HUDEP-2 (cell line): ENCODE data around the gene PAX7.

Experiments
- DNase-seq, 76 experiments: peaks; one replicate each; lab custom pipeline; 2025; ENCODE audit not compliant: unreplicated experiment in 76 of 76; lab: John Stamatoyannopoulos, UW

The PAX7 gene

GRCh38 chr1:18657506-18658201, 27.0 kb downstream of the PAX7 start:
- no peak for DNase-seq

GRCh38 chr1:18658831-18659230, 28.2 kb downstream of the PAX7 start:
- DNase-seq, result no peak

GRCh38 chr1:18661404-18662285, 31.0 kb downstream of the PAX7 start:
- DNase-seq, result no peak

- DNase-seq, result no peak
These were observed 31.6 kb downstream of the PAX7 start for GRCh38 chr1:18662286-18662639.

GRCh38 chr1:18666317-18666920, 35.8 kb downstream of the PAX7 start:
- no peak for DNase-seq

- no peak for DNase-seq
These were observed 36.7 kb downstream of the PAX7 start for GRCh38 chr1:18667333-18667732.

- DNase-seq, result no peak
These were observed 37.4 kb downstream of the PAX7 start for GRCh38 chr1:18668046-18668445.

GRCh38 chr1:18668750-18669404, 38.2 kb downstream of the PAX7 start:
- DNase-seq, result no peak

GRCh38 chr1:18670121-18670867, 39.6 kb downstream of the PAX7 start:
- no peak for DNase-seq

- DNase-seq, result no peak
These were observed 40.2 kb downstream of the PAX7 start for GRCh38 chr1:18670868-18671225.

- DNase-seq, result peak in 1 of 76 experiments; percentile 5
These were observed 43.3 kb downstream of the PAX7 start for GRCh38 chr1:18673976-18674375.

- DNase-seq, result no peak
These were observed 45.7 kb downstream of the PAX7 start for GRCh38 chr1:18676332-18676781.

GRCh38 chr1:18681423-18681835, 50.8 kb downstream of the PAX7 start:
- DNase-seq, result peak in 27 of 76 experiments; percentile 1 to 61 (median 23)

- no peak for DNase-seq
These were observed 51.7 kb downstream of the PAX7 start for GRCh38 chr1:18682375-18682774.

- no peak for DNase-seq
These were observed 53.7 kb downstream of the PAX7 start for GRCh38 chr1:18684303-18684702.

- DNase-seq, result no peak
These were observed 55.9 kb downstream of the PAX7 start for GRCh38 chr1:18686540-18686939.

- DNase-seq, result no peak
These were observed 56.6 kb downstream of the PAX7 start for GRCh38 chr1:18687273-18687672.

GRCh38 chr1:18691648-18692047, 61.0 kb downstream of the PAX7 start:
- DNase-seq, result no peak

GRCh38 chr1:18693256-18694098, 62.8 kb downstream of the PAX7 start:
- no peak for DNase-seq
